Ishikawa (cell line): ENCODE results near the gene KCNJ13.

Source experiments
- CEBPB ChIP-seq: IDR thresholded peaks from 2 replicates; pipeline ENCODE4 v1.6.1; 2012
- CREB1 ChIP-seq: IDR thresholded peaks from 2 replicates; pipeline ENCODE4 v1.6.1; 2012; ENCODE audit warnings: low read depth
- EGR1 ChIP-seq: IDR thresholded peaks from 2 replicates; pipeline ENCODE4 v1.6.1; 2012
- EP300 ChIP-seq: IDR thresholded peaks from 2 replicates; pipeline ENCODE4 v1.6.1; 2012; ENCODE audit warnings: borderline replicate concordance
- MAX ChIP-seq: IDR thresholded peaks from 2 replicates; pipeline ENCODE4 v1.6.1; 2012
- RAD21 ChIP-seq: IDR thresholded peaks from 2 replicates; pipeline ENCODE4 v1.6.1; 2012; ENCODE audit warnings: low read depth
- REST ChIP-seq: IDR thresholded peaks from 2 replicates; pipeline ENCODE4 v1.6.1; 2012; ENCODE audit warnings: low read depth, mild to moderate bottlenecking
- TAF1 ChIP-seq: IDR thresholded peaks from 2 replicates; pipeline ENCODE4 v1.6.1; 2012; ENCODE audit warnings: low read depth, mild to moderate bottlenecking
- TEAD4 ChIP-seq: IDR thresholded peaks from 2 replicates; pipeline ENCODE4 v1.6.1; 2012
- YY1 ChIP-seq: IDR thresholded peaks from 2 replicates; pipeline ENCODE4 v1.6.1; 2012; ENCODE audit warnings: low read depth
- ZBTB7A ChIP-seq: IDR thresholded peaks from 2 replicates; pipeline ENCODE4 v1.6.1; 2012; ENCODE audit warnings: low read depth

- TF ChIP-seq REST (no peak), MAX (no peak), TEAD4 (no peak), RAD21 (no peak), CEBPB (no peak), EP300 (no peak), CREB1 (no peak), ZBTB7A (no peak), YY1 (no peak), TAF1 (no peak), EGR1 (no peak)
Measured at GRCh38 chr2:232783278-232783677, 6.9 kb upstream of the KCNJ13 start.
